Sciatic nerve (tissue), 2 donors: ENCODE measurements around the gene EEF2K. TPM values are rescaled to one million over a fixed set of nuclear protein-coding genes. Genes with fewer than 3 reads are reported as not detected.
A peak's percentile ranks its signal among the peaks of the same experiment; 100 is the strongest.

Experiments used
- ATAC-seq: fragments of 200-7000 bp; cut with Tn5 transposase; one replicate; pipeline ENCODE4 v1.9.1; 2020; ENCODE audit warnings: mild to moderate bottlenecking, moderate library complexity
- DNase-seq: peaks from one replicate; pipeline ENCODE4 v3.0.0-alpha.2; 2020; ENCODE audit warnings: low spot score
- intact Hi-C: fragments of 100-400 bp; cut with DNase I; formaldehyde crosslinking; loops from one replicate; pipeline ENCODE4 v1.14.2; 2022
- total RNA-seq: library from RNA; stranded (reverse); fragmentation: NEBNext Ultra II Directional; extraction: Animal tissue kit (Norgen Biotek cat#: 25700); gene quantifications from one replicate; pipeline ENCODE4 v1.2.1, GENCODE V29; 2021
- donor health status: DM: no; HTN: no; CAD: no.
- donor health status: DM: no; HTN: no; CAD: no.

Gene EEF2K
- total RNA-seq, 1 donor from 2014 or later, result 47.0 TPM

DNA sequence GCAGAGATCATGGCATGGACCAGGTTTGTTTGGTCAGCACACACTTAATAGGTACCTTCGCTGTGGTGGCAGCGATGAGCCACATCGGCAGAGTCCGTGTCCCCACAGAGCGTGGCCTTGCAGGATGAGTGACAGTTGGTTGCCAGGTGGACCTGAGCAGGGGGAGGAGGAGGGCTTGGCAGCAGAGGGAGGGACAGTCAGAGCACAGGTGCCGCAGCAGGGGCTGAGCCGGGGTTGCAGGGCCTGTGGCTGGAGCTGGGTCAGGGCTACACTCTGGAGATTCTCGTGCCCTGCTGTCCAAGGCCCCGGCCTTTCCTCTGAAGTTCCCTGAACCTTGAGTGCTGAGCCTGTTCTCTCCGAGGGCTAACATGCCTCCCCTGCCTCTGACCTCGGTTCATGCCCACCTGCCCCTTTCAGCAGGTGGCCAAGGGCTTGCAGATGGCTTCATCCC is 116.0 kb downstream of the EEF2K start:
- no peak for DNase-seq
- intact Hi-C loops, result loop anchor here (5.0 kb wide), 1 partner anchor 1015 kb away; no protein-coding TSS in a partner anchor

DNA sequence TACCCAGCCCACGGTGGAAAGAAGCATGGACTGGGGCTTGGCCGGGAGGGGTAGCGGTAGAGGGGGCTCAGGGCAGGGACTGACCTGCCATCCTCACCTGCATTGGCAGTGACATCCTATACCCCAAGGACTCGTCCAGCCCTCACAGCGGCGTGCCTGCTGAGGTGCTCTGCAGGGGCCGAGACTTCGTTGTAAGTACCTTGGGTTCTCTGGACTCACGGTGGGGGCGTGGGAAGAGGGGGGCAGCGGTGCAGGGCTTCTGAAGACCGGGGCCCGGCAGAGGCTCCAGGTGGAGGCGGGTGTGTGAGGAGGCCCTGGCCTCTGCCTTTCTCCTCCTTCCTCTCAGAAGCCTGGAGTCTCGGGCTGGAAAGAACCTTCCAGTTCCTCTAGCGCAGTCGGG is 116.7 kb downstream of the EEF2K start:
- ATAC-seq, result no peak
- intact Hi-C loops, result loop anchor here (5.0 kb wide), 1 partner anchor 1015 kb away; no protein-coding TSS in a partner anchor
- DNase-seq, result no peak

More for the DNA sequence above, 116.0 kb downstream of the EEF2K start:
- no peak for ATAC-seq

DNA sequence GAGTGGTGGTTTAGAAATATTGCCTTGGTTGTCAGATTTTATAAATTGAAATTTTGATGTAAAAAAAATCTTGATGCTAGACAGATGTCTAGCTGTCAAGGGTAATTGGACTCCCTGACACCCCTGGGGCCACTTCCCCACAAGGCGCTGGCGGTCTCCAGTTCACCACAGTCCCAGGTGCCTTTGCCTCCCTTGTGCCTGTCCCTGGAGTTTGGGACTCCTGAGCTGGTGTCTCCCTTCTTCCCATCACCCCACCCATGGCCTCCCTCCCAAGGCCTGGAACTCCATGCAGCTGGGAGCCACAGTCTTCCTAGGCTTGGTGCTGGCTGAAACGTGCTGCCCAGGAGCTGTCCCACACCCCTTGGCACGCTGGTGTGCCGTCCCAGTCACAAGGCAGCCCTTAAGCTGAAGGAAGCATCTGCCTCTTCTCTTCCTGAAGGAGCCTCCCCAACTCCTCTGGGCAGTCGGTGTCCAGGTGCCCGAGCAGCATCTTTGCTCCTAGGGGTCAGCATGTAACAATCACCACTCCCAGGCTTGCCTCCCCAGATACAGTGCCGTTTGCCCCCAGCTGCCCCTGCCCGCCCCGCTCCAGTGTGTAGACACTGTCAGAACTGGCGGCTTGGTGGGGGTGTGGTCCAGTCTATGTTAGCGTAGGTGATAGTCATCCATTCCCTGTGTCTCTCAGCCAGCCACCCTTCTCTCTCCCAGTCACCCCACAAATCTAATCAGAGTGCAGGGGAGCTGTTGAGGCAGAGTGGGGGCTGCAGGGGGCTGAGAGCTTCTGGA is 117.3 kb downstream of the EEF2K start:
- ATAC-seq (no peak), DNase-seq (no peak)
- intact Hi-C loops, result loop anchor here (5.0 kb wide), 1 partner anchor 1016 kb away; no protein-coding TSS in a partner anchor

DNA sequence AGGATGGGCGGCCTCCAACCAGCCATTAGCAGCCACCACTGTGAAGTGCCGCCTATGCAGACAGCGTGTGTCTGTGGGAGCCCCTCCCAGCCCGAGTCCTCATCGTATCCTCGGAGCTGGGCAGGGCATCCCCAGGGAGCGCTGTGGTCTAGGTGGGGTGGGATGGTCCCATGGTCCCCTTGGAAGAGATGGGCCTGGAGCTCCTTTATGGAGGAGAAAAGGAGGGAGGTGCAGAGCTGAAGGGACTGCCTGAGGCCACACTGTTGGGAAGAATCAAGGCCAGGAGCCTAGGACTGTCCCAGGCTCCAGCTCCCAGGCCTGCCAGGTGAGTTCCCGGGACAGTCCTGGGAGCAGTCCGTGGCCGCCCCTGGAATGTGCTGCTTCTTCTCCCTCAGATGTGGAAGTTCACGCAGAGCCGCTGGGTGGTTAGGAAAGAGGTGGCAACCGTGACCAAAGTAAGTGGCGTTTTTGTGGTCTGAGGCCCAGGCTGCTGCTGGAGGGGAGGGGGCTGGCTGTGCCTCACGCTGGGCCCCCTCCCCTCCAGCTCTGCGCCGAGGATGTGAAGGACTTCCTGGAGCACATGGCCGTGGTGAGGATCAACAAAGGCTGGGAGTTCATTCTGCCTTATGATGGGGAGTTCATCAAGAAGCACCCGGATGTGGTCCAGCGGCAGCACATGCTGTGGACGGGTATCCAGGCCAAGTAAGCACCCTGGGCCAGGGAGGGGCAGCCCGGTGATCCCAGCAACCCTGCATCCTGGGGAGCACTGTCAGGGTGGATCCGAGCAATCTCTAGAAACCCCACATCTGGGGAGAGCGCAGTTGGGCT is 118.1 kb downstream of the EEF2K start:
- intact Hi-C loops, result loop anchor here (5.0 kb wide), 1 partner anchor 1017 kb away; no protein-coding TSS in a partner anchor
- no peak for ATAC-seq
- no peak for DNase-seq

DNA sequence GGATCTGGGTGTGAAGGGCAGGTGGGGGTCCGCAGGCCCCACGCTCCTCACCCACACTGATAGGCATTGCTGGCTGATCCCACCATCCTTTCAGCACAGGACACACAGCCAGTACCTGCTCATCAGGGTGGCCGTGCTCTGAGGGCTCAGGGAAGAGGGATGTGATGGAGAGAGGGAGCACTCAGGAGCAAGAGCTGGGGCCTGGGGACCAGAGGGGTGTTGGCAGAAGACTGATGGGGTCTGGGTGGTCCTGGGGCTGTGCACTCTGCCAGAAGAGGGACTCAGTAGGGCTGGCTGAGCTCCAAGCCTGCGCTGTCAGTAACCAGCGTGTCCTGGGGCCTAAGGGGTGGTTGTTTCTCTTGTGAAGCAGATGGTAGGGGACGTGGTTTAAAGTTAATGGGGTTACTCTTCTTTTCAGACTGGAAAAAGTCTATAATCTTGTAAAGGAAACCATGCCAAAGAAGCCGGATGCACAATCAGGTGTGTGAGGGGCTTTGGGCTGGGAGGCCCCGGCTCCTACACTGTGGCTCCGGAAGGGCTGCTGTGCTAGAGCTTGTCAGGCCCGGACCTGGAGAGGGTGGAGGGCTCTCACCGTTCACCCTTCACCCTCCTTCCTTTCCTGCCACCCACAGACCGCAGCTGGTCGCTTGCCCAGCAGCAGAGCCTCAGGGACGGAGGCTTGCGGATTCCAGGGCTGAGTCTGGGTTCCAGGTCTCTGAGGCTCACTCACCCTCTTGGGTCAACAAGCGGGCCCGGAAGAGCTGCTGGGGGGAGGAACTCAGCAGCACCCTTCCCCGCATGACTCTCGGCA is 118.9 kb downstream of the EEF2K start:
- intact Hi-C loops, result loop anchor here (5.0 kb wide), 1 partner anchor 1018 kb away; no protein-coding TSS in a partner anchor
- ATAC-seq, result no peak

DNA sequence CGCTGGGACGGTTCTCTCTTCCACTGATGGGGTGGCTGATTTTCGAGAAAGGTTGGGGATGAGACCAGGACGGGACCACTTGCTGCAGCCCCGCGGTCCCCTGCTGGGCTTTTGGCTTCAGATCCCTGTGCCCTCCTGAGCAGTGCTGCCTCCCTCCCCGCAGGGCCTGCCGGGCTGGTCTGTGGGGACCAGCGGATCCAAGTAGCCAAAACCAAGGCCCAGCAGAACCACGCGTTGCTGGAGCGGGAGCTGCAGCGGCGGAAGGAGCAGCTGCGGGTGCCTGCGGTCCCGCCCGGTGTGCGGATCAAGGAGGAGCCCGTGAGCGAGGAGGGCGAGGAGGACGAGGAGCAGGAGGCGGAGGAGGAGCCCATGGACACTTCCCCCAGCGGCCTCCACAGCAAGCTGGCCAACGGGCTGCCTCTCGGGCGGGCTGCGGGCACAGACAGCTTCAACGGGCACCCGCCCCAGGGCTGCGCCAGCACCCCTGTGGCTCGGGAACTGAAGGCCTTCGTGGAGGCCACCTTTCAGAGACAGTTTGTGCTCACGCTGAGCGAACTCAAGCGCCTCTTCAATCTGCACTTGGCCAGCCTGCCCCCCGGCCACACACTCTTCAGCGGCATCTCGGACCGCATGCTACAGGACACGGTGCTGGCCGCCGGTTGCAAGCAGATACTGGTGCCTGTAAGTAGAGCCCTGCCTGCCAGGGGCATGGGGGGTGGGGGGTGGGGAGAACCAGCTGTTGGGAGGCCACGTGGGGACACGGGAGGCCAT is 119.7 kb downstream of the EEF2K start:
- no peak for DNase-seq
- intact Hi-C loops, result no loop called here
- ATAC-seq, result no peak

More for the DNA sequence above, 118.9 kb downstream of the EEF2K start:
- no peak for DNase-seq

DNA sequence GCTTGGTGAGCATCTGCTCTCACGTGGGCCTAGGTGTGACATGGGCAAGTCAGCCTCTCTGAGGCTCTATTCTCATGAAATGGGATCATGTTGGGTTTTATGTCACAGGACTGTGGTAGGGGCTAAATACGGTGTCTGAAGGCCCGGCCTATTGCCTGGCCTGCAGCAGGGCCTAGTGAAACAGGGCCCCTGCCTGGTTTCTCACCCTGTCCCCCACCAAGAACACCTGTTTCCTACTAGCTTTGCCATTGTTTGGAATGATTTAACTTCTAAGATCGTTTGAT is 120.2 kb downstream of the EEF2K start:
- no peak for ATAC-seq
- no peak for DNase-seq
- intact Hi-C loops, result no loop called here

DNA sequence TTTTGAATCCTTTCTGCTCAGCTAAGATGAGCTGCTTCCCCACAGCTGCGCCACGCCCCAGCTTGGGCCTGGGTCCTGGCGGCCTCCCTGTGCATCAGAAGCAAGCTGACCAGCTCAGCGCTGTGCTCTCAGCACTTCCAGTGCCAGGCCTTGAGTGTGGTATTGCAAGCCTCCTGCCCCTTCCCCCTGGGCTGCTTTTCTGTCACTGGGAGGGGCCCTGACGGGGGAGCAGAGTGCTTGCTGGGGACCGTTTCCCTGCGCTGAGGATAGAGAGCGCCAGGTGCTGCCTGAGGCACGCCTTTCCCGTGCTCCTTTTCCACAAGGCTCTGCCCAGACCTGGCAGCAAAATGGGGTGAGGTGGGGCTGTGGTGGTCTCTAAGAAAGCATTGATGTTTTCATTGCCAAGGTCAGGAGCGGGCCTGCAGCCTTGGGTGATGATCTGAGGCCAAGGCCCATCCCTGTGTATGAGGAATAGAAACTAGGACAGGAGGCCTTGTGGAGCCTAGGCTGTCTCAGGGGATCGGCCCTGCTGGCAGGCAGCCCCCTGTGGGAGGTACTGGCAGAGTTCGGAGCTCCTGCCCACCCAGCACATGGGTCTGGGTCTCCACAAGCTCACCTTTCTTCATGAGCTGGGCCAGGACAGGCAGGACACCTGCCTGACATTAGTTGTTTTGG is 120.8 kb downstream of the EEF2K start:
- no peak for DNase-seq
- no peak for ATAC-seq
- intact Hi-C loops, result no loop called here

DNA sequence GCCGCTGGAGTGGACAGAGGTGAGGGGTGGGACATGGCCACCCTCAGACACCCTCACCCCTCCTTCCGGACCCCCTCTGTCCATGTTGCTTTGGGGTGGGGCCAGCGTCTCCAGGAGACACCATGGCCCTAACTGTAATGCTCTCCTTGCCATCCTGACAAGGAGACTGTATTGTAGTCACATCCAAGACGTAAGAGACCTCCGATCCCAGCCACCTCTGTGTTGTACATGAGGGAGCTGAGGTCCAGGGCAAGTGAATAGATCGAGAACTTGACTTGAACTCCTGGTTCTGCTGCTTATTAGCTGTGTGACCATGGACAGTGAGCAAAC is 121.3 kb downstream of the EEF2K start:
- ATAC-seq (no peak), DNase-seq (no peak)
- intact Hi-C loops, result no loop called here

DNA sequence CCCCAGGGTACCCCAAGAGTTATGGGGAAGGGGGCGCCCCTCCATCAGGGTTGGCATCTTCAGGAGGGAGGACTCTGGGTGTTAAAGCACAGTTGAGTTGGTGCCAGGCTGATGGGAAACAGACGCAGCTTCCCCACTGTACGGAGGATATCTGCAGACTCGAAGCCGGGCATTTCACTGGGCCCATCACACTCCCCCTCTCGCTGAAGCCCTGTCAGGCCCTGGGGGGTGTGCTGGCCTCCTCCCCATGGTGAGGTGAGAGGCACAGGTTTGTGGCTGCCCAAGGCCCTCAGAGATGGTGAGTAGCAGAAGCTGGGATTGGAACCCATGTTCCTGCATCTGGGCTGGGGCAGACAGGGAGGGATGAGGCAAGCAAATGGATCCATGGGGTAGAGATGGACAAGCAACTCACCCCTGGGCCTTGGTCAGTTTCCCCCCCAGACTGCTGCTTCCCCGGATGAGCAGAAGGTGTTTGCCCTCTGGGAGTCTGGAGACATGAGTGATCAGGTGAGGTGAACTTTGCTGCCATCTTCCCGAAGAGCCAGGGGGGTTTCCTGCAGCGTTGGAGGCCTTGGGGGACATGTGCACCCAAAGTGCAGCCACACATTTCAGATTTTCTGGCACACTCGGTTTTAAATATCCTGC is 122.1 kb downstream of the EEF2K start:
- DNase-seq (no peak), ATAC-seq (no peak)
- intact Hi-C loops, result no loop called here

DNA sequence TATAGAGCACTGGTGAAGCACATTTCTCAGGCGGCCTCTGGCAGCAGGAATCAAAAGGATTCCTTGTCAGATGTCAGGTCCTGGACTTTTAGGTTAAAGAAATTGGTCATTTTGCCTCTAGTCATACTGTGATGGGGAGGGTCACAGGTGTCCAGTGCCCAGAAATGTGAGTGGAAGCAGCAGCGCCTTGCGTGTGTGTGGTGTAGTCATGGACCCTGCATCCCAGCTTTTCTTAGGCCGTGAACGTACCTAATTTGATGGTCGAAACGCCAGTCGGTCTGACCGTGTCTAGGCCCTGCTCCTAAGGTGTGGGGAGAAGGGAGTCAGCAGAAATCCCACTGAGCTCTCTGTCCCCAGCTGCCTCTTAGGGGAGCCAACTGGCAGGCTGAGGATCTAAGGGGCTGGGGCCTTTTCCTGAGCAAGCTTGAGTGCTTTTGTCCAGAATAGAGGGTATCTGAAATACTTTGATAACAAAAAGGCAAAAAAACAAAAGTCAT is 123.2 kb downstream of the EEF2K start:
- intact Hi-C loops, result no loop called here
- DNase-seq (no peak), ATAC-seq (no peak)

DNA sequence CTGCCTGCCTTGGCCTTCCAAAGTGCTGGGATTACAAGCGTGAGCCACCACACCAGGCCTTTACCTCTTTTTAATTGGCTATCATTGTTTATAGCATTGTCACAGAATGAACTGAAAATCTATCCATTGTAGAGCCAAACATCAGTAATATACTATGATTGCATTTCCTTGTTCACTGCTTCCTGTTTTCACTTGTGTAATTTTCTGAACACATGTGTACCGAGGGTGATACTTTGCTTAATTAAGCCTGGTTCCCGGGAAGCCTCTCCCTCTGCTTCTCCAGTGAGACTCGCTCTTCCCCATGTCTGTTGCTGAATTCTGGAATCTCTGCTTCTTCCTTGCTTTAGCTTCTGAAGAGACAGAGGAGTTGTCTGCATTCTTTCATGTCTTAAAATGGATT is 124.2 kb downstream of the EEF2K start:
- intact Hi-C loops, result no loop called here
- no peak for ATAC-seq
- DNase-seq, result no peak

DNA sequence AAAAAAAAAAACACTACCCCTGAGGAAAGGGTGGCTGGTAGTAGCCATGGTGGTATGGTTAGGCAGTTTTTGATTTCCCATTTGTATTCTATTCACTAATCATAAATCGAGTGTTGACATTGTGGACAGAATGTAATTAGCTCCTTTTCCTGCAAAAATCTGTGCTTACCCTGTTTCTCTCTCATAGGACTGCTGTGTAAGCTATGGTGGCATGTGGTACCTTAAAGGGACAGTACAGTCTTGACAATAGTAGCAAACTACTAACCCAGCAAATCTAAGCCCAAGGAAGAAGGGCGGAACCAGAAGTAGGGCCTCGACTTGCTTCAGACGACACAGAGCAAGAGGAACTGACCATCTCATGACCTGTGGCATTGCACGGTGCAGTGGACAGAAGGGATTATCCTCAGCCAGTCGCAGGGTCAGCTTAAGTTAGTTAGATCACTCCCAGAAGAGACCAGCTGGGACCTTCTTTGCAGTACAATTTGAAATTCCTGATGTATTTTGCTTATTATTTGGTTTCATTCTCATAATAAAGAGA is 127.4 kb downstream of the EEF2K start:
- DNase-seq, result no peak

DNA sequence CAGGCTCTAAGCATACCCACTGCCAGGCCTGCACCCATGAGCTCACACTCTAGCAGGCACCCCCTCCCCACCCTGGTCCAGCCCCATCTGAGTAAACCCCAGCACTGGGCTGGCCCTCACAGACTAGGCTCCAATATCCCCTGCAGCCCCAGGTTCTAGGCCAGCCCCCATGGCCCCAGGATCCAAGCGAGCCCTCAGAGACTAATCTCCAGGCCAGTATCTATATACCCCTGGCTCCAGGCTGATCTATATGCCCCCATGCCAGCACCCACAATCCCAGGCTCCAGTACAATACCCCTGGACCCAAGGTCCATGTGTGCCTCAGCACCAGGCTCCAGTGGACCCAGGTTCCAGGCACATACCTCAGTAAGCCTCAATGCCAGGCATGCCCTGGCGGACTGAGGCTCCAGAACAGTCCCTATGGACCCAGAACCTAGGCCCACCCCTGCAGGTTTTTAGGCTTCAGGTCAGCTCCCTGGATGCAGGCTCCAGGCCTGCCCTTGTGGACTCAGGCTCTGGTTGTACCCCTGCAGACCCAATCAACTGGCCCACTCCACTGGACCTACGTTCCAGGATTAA is 129.7 kb downstream of the EEF2K start:
- DNase-seq (no peak), ATAC-seq (no peak)
- intact Hi-C loops, result no loop called here

More for the DNA sequence above, 127.4 kb downstream of the EEF2K start:
- ATAC-seq, result peak; percentile 60
- intact Hi-C loops, result no loop called here

DNA sequence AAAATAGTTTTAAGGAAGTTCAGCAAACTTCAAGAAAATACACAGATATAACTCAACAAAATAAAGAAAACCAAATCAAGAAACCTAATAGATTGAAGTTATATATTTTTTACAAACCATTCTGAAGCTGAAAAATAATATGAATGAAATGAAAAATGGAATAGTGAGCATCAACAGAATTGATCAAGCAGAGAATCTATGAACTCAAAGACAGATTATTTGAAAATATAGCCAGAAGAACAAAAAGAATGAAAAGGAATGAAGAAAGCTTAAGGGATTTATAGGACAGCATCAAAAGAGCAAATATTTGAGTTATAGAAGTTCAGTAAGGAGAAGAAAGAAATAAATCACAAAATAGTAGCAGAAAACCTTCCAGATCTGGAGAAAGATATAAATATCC is 130.5 kb downstream of the EEF2K start:
- no peak for ATAC-seq
- intact Hi-C loops, result no loop called here
- DNase-seq, result no peak

DNA sequence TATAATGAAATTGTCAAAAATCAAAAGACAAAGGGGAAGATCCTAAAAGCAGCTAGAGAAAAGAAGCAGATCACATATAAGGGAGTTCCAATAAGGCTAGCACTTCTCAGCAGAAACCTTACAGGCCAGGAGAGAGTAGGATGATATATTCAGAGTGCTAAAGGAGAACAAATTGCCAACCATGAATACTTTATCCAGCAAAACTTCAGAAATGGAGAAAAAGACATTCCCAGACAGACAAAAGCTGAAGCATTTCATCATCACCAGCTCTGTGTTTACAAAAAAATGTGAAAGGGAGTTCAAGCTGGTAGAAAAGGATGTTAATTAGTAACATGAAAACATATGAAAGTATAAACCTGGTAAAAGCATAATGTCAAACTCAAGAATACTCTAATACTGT is 131.0 kb downstream of the EEF2K start:
- DNase-seq (no peak), ATAC-seq (no peak)
- intact Hi-C loops, result no loop called here
